SK-N-SH treated with all-trans-retinoic acid at 6 μM for 48 hours (cell line): ENCODE results near the gene TEAD1.

Source experiments
- ARNTL ChIP-seq: fragments of 450-650 bp; formaldehyde crosslinking; IDR thresholded peaks from 2 replicates; pipeline ENCODE4 v1.5.0; 2020; ENCODE audit warnings: low read depth, mild to moderate bottlenecking, moderate library complexity, borderline replicate concordance
- PATZ1 ChIP-seq: fragments of 250-450 bp; sonication (Bioruptor Pico); IDR thresholded peaks from 2 replicates; pipeline ENCODE4 v1.8.0; 2020; ENCODE audit warnings: mild to moderate bottlenecking, moderate library complexity, borderline replicate concordance
- RARB ChIP-seq: fragments of 250-450 bp; sonication (Bioruptor Pico); IDR thresholded peaks from 2 replicates; pipeline ENCODE4 v1.8.0; 2021; ENCODE audit warnings: mild to moderate bottlenecking, moderate library complexity
- TOX ChIP-seq: fragments of 250-450 bp; sonication (Bioruptor Pico); IDR thresholded peaks from 2 replicates; pipeline ENCODE4 v1.8.0; 2021; ENCODE audit warnings: mild to moderate bottlenecking, moderate library complexity, borderline replicate concordance
- TSHZ2 ChIP-seq: fragments of 250-450 bp; sonication (Bioruptor Pico); IDR thresholded peaks from 2 replicates; pipeline ENCODE4 v1.5.0; 2020; ENCODE audit warnings: mild to moderate bottlenecking, moderate library complexity
- ZC3H10 ChIP-seq: fragments of 250-450 bp; sonication (Bioruptor Pico); IDR thresholded peaks from 2 replicates; pipeline ENCODE4 v1.5.1; 2021; ENCODE audit warnings: mild to moderate bottlenecking, moderate library complexity
- ZFP3 ChIP-seq: fragments of 250-450 bp; sonication (Bioruptor Pico); IDR thresholded peaks from 2 replicates; pipeline ENCODE4 v1.5.0; 2020; ENCODE audit warnings: mild to moderate bottlenecking, moderate library complexity
- ZFP30 ChIP-seq: fragments of 450-650 bp; formaldehyde crosslinking; IDR thresholded peaks from 2 replicates; pipeline ENCODE4 v1.5.0; 2022; ENCODE audit warnings: mild to moderate bottlenecking, moderate library complexity
- ZNF565 ChIP-seq: fragments of 450-650 bp; formaldehyde crosslinking; conservative IDR thresholded peaks from 2 replicates; pipeline ENCODE4 v1.5.0; 2020; ENCODE audit warnings: low read depth, mild to moderate bottlenecking, moderate library complexity
- ZNF70 ChIP-seq: fragments of 450-650 bp; formaldehyde crosslinking; IDR thresholded peaks from 2 replicates; pipeline ENCODE4 v1.5.0; 2020; ENCODE audit warnings: mild to moderate bottlenecking, moderate library complexity

DNA sequence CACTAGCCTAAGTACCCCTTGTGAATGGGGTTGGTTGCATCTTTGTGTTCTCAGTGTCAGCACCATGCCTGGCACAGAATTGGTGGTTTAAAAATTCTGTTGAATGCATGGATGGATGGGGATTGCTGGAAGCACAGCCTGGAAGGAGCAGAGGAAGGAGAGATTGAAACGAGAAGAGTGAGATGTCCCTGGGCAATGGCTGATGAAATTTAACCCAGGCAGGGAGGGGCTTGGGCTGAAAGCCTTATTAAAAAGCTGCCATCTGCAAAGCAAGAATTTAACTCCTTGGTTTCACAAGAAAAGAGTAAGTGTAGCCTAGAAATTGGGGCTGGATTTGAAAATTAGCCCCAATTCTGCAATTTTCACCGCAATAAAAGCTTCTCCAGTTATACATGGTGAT lies 126.7 kb downstream of the TEAD1 start:
- no peak for TF ChIP-seq ARNTL (CRISPR knock-in tag)
- TF ChIP-seq ZC3H10 = no peak
- TF ChIP-seq ZFP3 (CRISPR knock-in tag) = no peak
- no peak for TF ChIP-seq ZNF565
- no peak for TF ChIP-seq PATZ1 (CRISPR knock-in tag)
- no peak for TF ChIP-seq TSHZ2 (CRISPR knock-in tag)
- no peak for TF ChIP-seq RARB
- no peak for TF ChIP-seq ZNF70
- no peak for TF ChIP-seq ZFP30
- TF ChIP-seq TOX (CRISPR knock-in tag) = no peak
